Kidney (tissue), 2 donors: ENCODE results near the gene OR10H4. TPM values are rescaled to one million over a fixed set of nuclear protein-coding genes. Genes with fewer than 3 reads are reported as not detected.

Source experiments
- polyA plus RNA-seq: library from polyadenylated mRNA; stranded (reverse); fragments of 350-450 nt; fragmentation: Illumina TruSeq; extraction: RNeasy Lipid Tissue Mini Kit (QIAGEN cat#74804); gene quantifications from one replicate; pipeline ENCODE4 v1.2.3, GENCODE V29; 2014; ENCODE audit warnings: low read depth, low replicate concordance; ENCODE audit not compliant: insufficient read depth
- total RNA-seq: library from RNA; stranded (reverse); fragmentation: NEBNext Ultra II Directional; extraction: Animal tissue kit (Norgen Biotek cat#: 25700); gene quantifications from one replicate; pipeline ENCODE4 v1.2.1, GENCODE V29; 2021
- donor health status: DM: yes; HTN: yes; CAD: no.

OR10H4 gene
- total and polyA plus RNA-seq, 2 donors from 2014 or later = not detected

Other genes with a start within 250 kb of the OR10H4 start
- not detected for gene OR10H2, start 221.0 kb upstream of the OR10H4 start, total RNA-seq
- gene OR10H2, start 221.0 kb upstream of the OR10H4 start, polyA plus RNA-seq = not detected
- gene OR10H3, start 211.0 kb upstream of the OR10H4 start, total RNA-seq = not detected
- not detected for gene OR10H3, start 211.0 kb upstream of the OR10H4 start, polyA plus RNA-seq
- gene OR10H5, start 161.3 kb upstream of the OR10H4 start, total RNA-seq = not detected
- not detected for gene OR10H5, start 161.3 kb upstream of the OR10H4 start, polyA plus RNA-seq
- gene OR10H1, start 133.3 kb upstream of the OR10H4 start, total RNA-seq = 0.09 TPM
- gene OR10H1, start 133.3 kb upstream of the OR10H4 start, polyA plus RNA-seq = not detected
- gene CYP4F2, start 50.9 kb upstream of the OR10H4 start, total RNA-seq = 0.31 TPM
- gene CYP4F2, start 50.9 kb upstream of the OR10H4 start, polyA plus RNA-seq = 16.8 TPM
- 2.1 TPM for gene CYP4F11, start 14.5 kb upstream of the OR10H4 start, total RNA-seq
- gene CYP4F11, start 14.5 kb upstream of the OR10H4 start, polyA plus RNA-seq = 7.2 TPM
- gene TPM4, start 127.5 kb downstream of the OR10H4 start, total RNA-seq = 273 TPM
- 132 TPM for gene TPM4, start 127.5 kb downstream of the OR10H4 start, polyA plus RNA-seq
- 75.6 TPM for gene RAB8A, start 162.9 kb downstream of the OR10H4 start, total RNA-seq
- gene RAB8A, start 162.9 kb downstream of the OR10H4 start, polyA plus RNA-seq = 38.5 TPM
- 7.7 TPM for gene HSH2D, start 194.7 kb downstream of the OR10H4 start, total RNA-seq
- 0.41 TPM for gene HSH2D, start 194.7 kb downstream of the OR10H4 start, polyA plus RNA-seq
- not detected for gene CIB3, start 224.5 kb downstream of the OR10H4 start, total RNA-seq
- gene CIB3, start 224.5 kb downstream of the OR10H4 start, polyA plus RNA-seq = not detected
- 53.5 TPM for gene FAM32A, start 236.4 kb downstream of the OR10H4 start, total RNA-seq
- 105 TPM for gene FAM32A, start 236.4 kb downstream of the OR10H4 start, polyA plus RNA-seq
- gene AP1M1, start 248.9 kb downstream of the OR10H4 start, total RNA-seq = 67.8 TPM
- gene AP1M1, start 248.9 kb downstream of the OR10H4 start, polyA plus RNA-seq = 56.0 TPM